Measurements from ENCODE around the gene ADAP2.
"Not testable (repeated sequence)": the region's sequence is repeated elsewhere in the genome, so short reads cannot be mapped to it uniquely, and the experiment has no call there.

Gene ADAP2

DNA sequence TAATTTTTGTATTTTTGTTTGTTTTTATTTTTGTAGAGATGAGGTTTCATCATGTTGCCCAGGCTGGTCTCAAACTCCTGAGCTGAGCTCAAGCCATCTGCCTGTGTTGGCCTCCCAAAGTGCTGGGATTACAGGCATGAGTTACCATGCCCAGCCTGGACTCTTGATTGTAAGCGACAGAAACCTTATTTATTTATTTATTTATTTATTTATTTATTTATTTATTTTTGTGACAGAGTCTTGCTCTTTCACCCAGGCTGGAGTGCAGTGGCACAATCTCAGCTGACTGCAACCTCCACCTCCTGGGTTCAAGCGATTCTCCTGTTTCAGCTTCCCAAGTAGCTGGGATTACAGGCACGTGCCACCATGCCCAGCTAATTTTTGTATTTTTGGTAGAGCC is 8.1 kb downstream of the ADAP2 start:
- not testable (repeated sequence) for H3K36me3 ChIP-seq (ENCODE audit: insufficient read depth, low read length); H3K4me3 ChIP-seq (ENCODE audit: low read depth, low read length); H3K4me1 ChIP-seq (ENCODE audit: control insufficient read depth, insufficient read depth, low read length, unreplicated experiment); H3K79me2 ChIP-seq (ENCODE audit: control insufficient read depth, insufficient read depth, low read length, unreplicated experiment); H3K27ac ChIP-seq (ENCODE audit: low read depth, low read length); H2AFZ ChIP-seq (ENCODE audit: low read length, unreplicated experiment); H3K27me3 ChIP-seq (ENCODE audit: insufficient read depth, low read length)

DNA sequence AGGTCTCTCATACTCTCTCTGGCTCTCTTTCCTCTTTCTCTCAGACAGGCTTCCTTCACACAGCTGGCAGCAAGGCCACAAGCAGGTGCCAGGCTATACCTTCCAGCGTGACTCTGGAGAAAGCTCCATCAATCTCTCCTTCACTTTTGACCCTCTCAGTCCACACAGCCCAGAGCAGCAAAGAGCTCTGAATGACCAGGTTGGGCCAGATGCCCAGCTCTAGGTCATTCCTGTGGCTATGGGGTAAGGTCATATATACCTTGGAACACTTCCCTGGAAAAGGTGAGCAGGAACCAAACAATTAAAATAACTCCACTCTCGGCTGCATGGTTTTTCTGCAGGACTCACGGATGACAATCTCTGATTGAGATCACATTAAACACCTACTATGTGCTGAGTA is 8.8 kb downstream of the ADAP2 start:
- Histone ChIP-seq H3K36me3 (ENCODE audit: insufficient read depth, low read length) (no peaks in the 10 kb centered on the region), H3K27ac (ENCODE audit: low read depth, low read length) (no peak overlapping the region), H2AFZ (ENCODE audit: low read length, unreplicated experiment) (no peak overlapping the region), H3K4me1 (ENCODE audit: control insufficient read depth, insufficient read depth, low read length, unreplicated experiment) (no peaks in the 10 kb centered on the region), H3K27me3 (ENCODE audit: insufficient read depth, low read length) (no peaks in the 10 kb centered on the region), H3K4me3 (ENCODE audit: low read depth, low read length) (no peak overlapping the region), H3K79me2 (ENCODE audit: control insufficient read depth, insufficient read depth, low read length, unreplicated experiment) (no peaks in the 10 kb centered on the region)

DNA sequence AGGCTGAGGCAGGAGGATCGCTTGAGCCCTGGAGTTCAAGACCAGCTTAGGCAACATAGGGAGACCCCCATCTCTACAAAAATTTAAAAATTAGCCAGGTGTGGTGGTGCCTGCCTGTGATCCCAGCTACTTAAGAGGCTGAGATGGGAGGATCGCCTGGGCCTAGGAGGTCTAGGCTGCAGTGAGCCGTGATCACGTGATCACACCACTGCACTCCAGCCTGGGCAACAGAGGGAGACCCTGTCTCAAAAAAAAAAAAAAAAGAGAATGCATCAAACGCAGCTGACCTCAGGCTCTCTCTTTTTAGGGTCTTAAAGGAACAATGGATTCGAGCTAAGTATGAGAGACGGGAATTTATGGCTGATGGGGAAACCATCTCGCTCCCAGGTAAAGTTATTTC is 9.8 kb downstream of the ADAP2 start:
- H3K79me2 ChIP-seq (ENCODE audit: control insufficient read depth, insufficient read depth, low read length, unreplicated experiment); H3K27ac ChIP-seq (ENCODE audit: low read depth, low read length); H3K36me3 ChIP-seq (ENCODE audit: insufficient read depth, low read length); H2AFZ ChIP-seq (ENCODE audit: low read length, unreplicated experiment); H3K4me1 ChIP-seq (ENCODE audit: control insufficient read depth, insufficient read depth, low read length, unreplicated experiment); H3K27me3 ChIP-seq (ENCODE audit: insufficient read depth, low read length); H3K4me3 ChIP-seq (ENCODE audit: low read depth, low read length): not testable (repeated sequence)

DNA sequence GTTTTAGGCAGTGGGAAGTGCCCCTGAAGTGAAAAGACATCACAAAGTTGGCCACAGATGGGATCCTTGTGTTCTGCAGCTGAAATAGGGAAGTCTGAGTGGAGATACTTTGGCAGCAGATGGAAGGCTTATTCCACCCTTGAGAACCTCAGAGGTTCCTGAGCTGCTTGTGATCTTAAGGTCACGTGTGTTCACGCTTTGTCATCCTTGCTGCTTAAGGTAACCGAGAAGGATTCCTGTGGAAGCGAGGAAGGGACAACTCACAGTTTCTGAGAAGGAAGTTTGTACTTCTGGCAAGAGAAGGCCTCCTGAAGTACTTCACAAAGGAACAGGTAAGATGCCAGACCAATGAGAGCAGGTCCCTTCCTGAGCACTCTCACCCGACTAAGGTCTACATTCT is 12.2 kb downstream of the ADAP2 start:
- H3K36me3 ChIP-seq (ENCODE audit: insufficient read depth, low read length) = no peaks in the 10 kb centered on the region
- no peak overlapping the region for H3K4me3 ChIP-seq (ENCODE audit: low read depth, low read length)
- no peaks in the 10 kb centered on the region for H3K79me2 ChIP-seq (ENCODE audit: control insufficient read depth, insufficient read depth, low read length, unreplicated experiment)
- no peak overlapping the region for H2AFZ ChIP-seq (ENCODE audit: low read length, unreplicated experiment)
- H3K4me1 ChIP-seq (ENCODE audit: control insufficient read depth, insufficient read depth, low read length, unreplicated experiment) = no peaks in the 10 kb centered on the region
- H3K27ac ChIP-seq (ENCODE audit: low read depth, low read length) = no peak overlapping the region
- no peaks in the 10 kb centered on the region for H3K27me3 ChIP-seq (ENCODE audit: insufficient read depth, low read length)

DNA sequence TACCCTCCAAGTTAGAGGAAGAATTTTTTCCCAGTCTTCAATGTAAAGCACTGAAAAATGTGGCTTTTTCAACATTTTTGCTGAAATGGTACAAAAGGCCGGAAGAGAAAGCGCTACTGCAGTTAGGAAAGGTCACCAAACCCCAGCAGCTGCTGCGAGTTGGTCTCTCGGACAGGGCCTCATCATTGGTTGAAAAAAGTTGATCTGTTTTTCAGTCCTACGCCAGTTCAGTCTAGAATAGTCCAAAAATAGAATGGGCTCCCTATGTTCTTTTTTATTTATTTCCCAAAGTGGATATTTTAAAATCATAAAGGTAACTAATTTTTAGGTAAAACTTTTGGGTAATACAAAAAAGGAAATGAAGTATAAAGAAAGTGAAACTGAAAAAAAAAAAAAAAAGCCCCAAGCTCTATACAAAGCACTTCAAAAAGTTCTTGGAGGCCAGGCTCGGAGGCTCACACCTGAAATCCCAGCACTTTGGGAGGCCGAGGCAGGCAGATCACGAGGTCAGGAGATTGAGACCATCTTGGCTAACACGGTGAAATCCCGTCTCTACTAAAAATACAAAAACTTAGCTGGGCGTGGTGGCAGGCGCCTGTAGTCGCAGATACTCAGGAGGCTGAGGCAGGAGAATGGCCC is 17.4 kb downstream of the ADAP2 start:
- Histone ChIP-seq H3K4me3 (ENCODE audit: low read depth, low read length) (no peak overlapping the region), H3K4me1 (ENCODE audit: control insufficient read depth, insufficient read depth, low read length, unreplicated experiment) (no peaks in the 10 kb centered on the region), H3K36me3 (ENCODE audit: insufficient read depth, low read length) (no peaks in the 10 kb centered on the region), H3K27me3 (ENCODE audit: insufficient read depth, low read length) (no peaks in the 10 kb centered on the region), H3K27ac (ENCODE audit: low read depth, low read length) (no peak overlapping the region), H2AFZ (ENCODE audit: low read length, unreplicated experiment) (no peak overlapping the region), H3K79me2 (ENCODE audit: control insufficient read depth, insufficient read depth, low read length, unreplicated experiment) (no peaks in the 10 kb centered on the region)

DNA sequence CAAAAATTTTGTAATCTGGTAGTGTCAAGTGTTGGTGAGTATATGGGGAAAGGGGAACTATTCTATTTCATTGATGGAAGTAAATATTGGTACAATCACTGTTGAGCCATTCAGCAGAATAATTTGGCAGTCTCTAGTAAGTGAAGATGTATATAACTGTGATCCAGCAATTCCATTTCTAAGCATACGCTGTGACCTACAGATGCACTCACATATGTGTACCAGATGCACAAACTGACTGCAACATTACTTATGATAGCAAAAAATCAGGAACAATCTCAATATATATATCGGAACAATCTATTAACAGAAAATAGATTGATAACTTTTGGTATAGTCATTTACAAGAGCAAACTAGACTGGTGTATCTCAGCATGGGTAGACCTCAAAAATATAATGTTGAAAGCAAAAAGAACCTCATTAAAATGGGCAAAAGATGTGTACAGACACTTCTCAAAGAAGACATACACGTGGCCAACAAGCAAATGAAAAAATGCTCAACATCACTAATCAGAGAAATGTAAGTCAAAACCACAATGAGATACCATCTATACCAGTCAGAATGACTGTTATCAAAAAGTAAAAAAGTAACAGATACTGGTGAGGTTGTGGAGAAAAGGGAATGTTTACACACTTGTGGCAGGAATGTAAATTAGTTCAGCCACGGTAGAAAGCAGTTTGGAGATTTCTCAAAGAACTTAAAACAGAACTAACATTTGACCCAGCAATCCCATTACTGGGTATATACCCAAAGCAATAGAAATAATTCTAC is 20.7 kb downstream of the ADAP2 start:
- Histone ChIP-seq H2AFZ (ENCODE audit: low read length, unreplicated experiment) (no peak overlapping the region), H3K79me2 (ENCODE audit: control insufficient read depth, insufficient read depth, low read length, unreplicated experiment) (no peaks in the 10 kb centered on the region), H3K4me3 (ENCODE audit: low read depth, low read length) (no peak overlapping the region), H3K4me1 (ENCODE audit: control insufficient read depth, insufficient read depth, low read length, unreplicated experiment) (no peaks in the 10 kb centered on the region), H3K27me3 (ENCODE audit: insufficient read depth, low read length) (no peaks in the 10 kb centered on the region), H3K36me3 (ENCODE audit: insufficient read depth, low read length) (no peaks in the 10 kb centered on the region), H3K27ac (ENCODE audit: low read depth, low read length) (no peak overlapping the region)

DNA sequence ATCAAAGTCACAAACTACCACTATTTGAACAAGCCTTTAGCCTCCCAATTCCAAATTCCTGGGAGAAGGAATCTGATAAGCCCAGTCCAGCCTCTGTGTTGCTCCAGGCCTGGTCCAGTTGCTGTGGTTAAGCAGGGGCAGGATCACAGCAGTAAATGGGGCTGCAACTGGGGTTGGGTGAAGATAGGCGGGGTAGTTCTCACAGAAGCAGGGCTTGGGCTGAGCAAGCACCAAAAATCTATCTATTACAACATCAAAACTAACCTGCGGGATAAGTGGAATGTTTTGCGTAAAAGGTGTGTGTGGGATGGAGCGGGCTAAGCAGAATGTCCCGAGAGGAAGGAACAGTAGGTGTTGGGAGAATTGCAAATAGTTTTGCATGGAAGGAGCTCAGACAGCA is 26.1 kb downstream of the ADAP2 start:
- H3K4me1 ChIP-seq (ENCODE audit: control insufficient read depth, insufficient read depth, low read length, unreplicated experiment) = peaks cover 8% of the 10 kb centered on the region

DNA sequence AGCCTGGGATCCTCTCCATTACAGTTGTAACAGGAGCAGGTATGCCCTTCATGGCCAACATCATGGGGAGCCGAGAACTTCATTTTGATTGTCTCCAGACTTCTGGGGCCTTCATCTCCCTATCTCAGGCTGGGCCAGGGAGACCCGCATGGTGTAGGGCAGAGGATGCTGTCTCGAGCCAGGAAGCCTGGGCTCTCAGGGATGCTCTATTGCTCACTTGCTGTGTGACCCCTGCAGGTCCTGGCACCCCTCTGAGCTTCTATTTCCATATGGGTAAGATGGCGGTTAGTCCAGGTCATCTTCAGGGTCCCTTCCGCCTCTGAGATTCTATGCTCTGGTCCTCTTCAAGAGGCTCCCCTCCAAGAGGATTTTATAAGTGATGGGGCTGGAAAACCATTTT is 28.4 kb downstream of the ADAP2 start:
- Histone ChIP-seq H3K4me1 (ENCODE audit: control insufficient read depth, insufficient read depth, low read length, unreplicated experiment) (peaks cover 8% of the 10 kb centered on the region), H3K27ac (ENCODE audit: low read depth, low read length) (no peak overlapping the region)

More for the DNA sequence above, 26.1 kb downstream of the ADAP2 start:
- no peaks in the 10 kb centered on the region for H3K79me2 ChIP-seq (ENCODE audit: control insufficient read depth, insufficient read depth, low read length, unreplicated experiment)
- H3K27ac ChIP-seq (ENCODE audit: low read depth, low read length) = no peak overlapping the region
- no peak overlapping the region for H3K4me3 ChIP-seq (ENCODE audit: low read depth, low read length)
- H3K27me3 ChIP-seq (ENCODE audit: insufficient read depth, low read length) = no peaks in the 10 kb centered on the region
- no peak overlapping the region for H2AFZ ChIP-seq (ENCODE audit: low read length, unreplicated experiment)
- no peaks in the 10 kb centered on the region for H3K36me3 ChIP-seq (ENCODE audit: insufficient read depth, low read length)

GRCh38 chr17:30950669-30951399 is 29.1 kb downstream of the ADAP2 start:
- no peaks in the 10 kb centered on the region for H3K27me3 ChIP-seq (ENCODE audit: insufficient read depth, low read length)
- peaks cover 8% of the 10 kb centered on the region for H3K4me1 ChIP-seq (ENCODE audit: control insufficient read depth, insufficient read depth, low read length, unreplicated experiment)
- H3K36me3 ChIP-seq (ENCODE audit: insufficient read depth, low read length) = no peaks in the 10 kb centered on the region
- H3K79me2 ChIP-seq (ENCODE audit: control insufficient read depth, insufficient read depth, low read length, unreplicated experiment) = no peaks in the 10 kb centered on the region
- no peak overlapping the region for H3K27ac ChIP-seq (ENCODE audit: low read depth, low read length)
- peak overlapping the region; percentile 74 for H2AFZ ChIP-seq (ENCODE audit: low read length, unreplicated experiment)
- no peak overlapping the region for H3K4me3 ChIP-seq (ENCODE audit: low read depth, low read length)

More for the DNA sequence above, 28.4 kb downstream of the ADAP2 start:
- no peaks in the 10 kb centered on the region for H3K79me2 ChIP-seq (ENCODE audit: control insufficient read depth, insufficient read depth, low read length, unreplicated experiment)
- H3K27me3 ChIP-seq (ENCODE audit: insufficient read depth, low read length) = no peaks in the 10 kb centered on the region
- H3K36me3 ChIP-seq (ENCODE audit: insufficient read depth, low read length) = no peaks in the 10 kb centered on the region
- no peak overlapping the region for H3K4me3 ChIP-seq (ENCODE audit: low read depth, low read length)
- peak overlapping the region; percentile 74 for H2AFZ ChIP-seq (ENCODE audit: low read length, unreplicated experiment)

DNA sequence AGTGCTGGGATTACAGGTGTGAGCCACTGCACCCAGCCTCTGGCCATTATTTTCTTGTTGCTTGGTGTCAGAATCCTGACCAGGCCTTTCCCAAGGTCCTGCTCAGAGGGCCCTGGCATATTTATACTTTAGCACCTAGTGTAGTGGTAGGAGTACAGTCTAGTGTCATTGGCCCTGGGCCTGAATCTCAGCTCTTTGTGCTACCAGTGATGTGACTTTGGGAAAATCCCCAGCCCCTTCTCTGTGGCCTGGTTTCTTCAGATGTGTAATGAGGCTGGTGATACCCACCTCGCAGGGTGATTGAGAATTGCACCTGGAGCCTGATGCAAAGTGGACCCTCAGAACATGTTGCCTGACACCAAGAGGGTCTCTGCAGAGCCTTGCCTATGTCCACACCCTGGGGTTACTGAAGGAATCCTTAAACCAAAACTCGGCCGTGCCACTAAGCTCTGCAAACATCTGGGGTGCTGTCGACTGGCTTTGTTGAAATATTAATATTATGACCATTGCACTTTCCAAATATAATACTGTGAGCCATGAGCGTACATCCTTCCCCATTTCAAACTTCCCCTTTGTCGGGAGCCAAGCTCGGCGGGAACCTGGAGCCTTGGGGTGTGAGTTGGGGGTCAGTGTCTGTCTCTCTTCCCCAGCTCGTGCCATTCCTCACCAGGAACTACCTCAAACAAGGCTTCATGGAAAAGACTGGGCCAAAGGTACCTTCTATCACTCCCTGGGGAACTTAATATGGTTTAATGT is 31.1 kb downstream of the ADAP2 start:
- H3K79me2 ChIP-seq (ENCODE audit: control insufficient read depth, insufficient read depth, low read length, unreplicated experiment) = no peaks in the 10 kb centered on the region
- peaks cover 12% of the 10 kb centered on the region for H3K4me1 ChIP-seq (ENCODE audit: control insufficient read depth, insufficient read depth, low read length, unreplicated experiment)
- H3K27me3 ChIP-seq (ENCODE audit: insufficient read depth, low read length) = no peaks in the 10 kb centered on the region
- H2AFZ ChIP-seq (ENCODE audit: low read length, unreplicated experiment) = no peak overlapping the region
- H3K27ac ChIP-seq (ENCODE audit: low read depth, low read length) = no peak overlapping the region
- H3K4me3 ChIP-seq (ENCODE audit: low read depth, low read length) = no peak overlapping the region
- H3K36me3 ChIP-seq (ENCODE audit: insufficient read depth, low read length) = no peaks in the 10 kb centered on the region
